Right ventricle myocardium superior (tissue), 1 donor: ENCODE data around the gene HOXD13. TPM values are rescaled to one million over a fixed set of nuclear protein-coding genes. Genes with fewer than 3 reads are reported as not detected.

ENCODE experiments used
- ATAC-seq: fragments of 200-7000 bp; cut with Tn5 transposase; one replicate; pipeline ENCODE4 v1.9.1; 2020; ENCODE audit warnings: mild to moderate bottlenecking; ENCODE audit not compliant: poor library complexity
- DNase-seq: peaks from one replicate; pipeline ENCODE4 v3.0.0-alpha.2; 2020
- intact Hi-C: fragments of 100-400 bp; cut with DNase I; formaldehyde crosslinking; loops from one replicate; pipeline ENCODE4 v1.11.2; 2022
- total RNA-seq: library from RNA; stranded (reverse); fragmentation: NEBNext Ultra II Directional; extraction: Animal tissue kit (Norgen Biotek cat#: 25700); gene quantifications from one replicate; pipeline ENCODE4 v1.2.1, GENCODE V29; 2021
- donor health status: DM: no; HTN: yes; CAD: no; lungs with severe emphysema.

HOXD13 gene
- total RNA-seq, 1 donor from 2014 or later = not detected

DNA sequence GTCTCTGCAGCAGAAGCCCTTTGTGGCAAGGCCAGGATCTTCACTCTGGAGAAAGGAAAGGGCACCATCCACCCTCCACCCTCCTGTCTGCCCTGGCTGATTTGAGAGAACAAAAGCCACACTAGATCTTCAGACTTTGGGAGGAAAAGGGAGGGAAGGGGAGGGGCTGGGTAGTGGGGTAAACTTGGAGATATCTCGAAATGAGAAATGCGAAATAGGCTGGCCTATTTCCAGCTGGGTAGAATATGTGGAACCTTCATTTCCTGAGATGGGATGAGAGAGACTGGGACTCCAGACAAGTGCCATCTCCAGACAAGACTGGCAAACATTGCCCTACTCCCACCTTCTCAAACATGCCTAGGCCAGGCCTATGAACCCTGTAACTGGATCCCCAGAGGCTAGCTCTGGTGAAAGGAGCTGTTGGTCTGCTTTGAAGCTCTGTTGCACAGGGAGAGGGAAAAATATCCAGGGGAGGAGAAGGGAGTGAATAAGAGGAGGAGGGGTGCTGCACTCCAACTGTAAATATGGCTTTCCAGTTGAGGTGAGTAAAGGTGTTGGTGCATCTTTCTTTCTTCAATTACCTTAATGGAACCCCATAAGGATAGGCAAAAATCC, 8.8 kb downstream of the HOXD13 start:
- intact Hi-C loops = no loop called here
- DNase-seq (no peak), ATAC-seq (no peak)

DNA sequence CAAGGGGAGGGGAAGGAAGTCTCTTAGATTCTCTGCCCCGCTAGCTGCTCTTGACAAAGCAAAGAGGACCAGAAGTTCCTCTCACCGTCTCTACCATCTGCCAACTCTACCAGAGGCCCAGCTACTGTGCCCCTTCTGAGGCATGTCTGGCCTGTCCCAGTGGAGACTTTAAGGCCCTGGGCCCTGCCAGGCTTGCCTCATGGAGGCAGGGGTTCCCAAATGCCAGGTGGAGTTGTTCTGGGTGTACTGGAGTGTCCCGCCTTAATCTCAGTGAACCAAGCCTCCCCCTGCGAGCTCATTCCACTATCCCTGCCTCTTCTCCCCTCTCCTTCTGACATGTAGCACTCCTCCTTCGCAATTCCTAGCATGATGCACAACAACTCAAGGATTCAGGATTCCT, 9.3 kb downstream of the HOXD13 start:
- ATAC-seq (no peak), DNase-seq (no peak)
- intact Hi-C loops = no loop called here

DNA sequence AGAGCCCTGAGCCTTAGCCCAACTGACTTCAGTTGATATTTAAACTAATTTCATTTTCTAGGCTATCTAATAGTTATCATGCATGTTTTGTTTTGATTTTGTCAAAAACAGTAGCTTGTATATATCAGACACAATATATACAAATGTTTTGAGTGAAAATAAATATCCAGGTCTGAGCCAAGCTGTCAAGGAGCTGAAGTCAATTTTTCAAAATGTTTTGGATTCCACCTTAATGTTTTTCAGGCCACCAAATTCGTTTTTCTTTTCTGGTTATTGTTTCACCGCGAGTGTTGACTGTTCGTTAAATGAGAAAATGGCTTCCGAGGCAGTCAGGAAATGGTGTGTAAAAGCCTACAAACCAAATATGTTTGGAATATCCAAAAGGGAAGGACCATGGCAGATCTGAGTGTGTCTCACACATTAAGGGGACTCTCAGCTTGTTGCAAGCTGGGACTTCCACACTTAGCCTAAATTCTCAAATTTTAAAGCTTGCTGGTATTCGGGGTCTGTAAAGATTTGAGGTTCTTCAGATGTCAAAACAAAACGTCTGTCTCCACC, 9.9 kb downstream of the HOXD13 start:
- ATAC-seq = no peak
- intact Hi-C loops = no loop called here
- DNase-seq = no peak

DNA sequence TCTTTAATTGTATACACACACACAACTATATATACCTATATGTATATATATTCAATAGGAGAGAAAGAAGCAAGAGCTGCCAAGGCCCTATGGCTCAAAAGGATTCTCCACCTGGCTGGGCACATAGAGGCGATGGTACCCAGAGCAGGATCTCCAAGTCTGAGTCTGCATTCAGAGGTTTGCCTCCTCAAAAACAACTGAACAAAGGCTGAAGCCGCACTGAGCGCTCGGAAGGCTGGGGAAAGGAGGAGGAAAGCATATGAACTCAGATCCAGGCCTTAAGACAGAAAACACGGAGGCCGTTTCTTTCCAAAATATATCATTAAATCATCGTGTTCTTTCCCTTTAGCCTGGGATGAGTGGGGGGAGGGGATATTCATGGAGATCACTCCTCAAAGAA, 10.7 kb downstream of the HOXD13 start:
- no peak for ATAC-seq
- DNase-seq = no peak
- intact Hi-C loops = no loop called here

DNA sequence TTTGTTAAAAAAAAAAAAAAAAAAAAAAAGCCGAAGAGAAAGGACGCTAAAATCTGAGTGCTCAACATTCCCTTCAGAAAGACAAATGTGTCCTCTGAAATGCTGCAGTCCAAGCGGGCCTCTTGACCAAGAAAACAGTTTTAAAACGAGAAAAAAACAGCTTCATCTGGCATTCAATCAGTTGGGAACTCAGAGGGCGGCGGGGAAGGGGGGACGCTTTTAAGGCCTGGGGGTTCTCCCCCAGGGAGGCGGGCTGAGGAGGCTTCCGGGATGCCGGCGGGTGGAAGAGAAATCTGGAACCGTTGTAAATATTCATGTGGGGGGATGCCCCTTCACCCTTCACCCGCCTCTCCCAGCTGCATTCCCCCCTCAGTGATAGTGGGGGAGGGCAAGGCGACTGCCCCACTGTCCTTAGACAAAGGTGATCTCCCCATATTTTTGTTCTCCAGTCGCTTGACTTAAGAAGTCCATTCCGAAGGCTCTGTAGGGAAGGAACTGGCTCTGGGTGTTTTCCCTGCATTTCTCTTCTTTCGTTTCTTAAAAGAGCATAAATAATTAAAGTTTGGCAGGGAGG, 11.3 kb downstream of the HOXD13 start:
- DNase-seq (no peak), ATAC-seq (no peak)
- intact Hi-C loops = no loop called here

DNA sequence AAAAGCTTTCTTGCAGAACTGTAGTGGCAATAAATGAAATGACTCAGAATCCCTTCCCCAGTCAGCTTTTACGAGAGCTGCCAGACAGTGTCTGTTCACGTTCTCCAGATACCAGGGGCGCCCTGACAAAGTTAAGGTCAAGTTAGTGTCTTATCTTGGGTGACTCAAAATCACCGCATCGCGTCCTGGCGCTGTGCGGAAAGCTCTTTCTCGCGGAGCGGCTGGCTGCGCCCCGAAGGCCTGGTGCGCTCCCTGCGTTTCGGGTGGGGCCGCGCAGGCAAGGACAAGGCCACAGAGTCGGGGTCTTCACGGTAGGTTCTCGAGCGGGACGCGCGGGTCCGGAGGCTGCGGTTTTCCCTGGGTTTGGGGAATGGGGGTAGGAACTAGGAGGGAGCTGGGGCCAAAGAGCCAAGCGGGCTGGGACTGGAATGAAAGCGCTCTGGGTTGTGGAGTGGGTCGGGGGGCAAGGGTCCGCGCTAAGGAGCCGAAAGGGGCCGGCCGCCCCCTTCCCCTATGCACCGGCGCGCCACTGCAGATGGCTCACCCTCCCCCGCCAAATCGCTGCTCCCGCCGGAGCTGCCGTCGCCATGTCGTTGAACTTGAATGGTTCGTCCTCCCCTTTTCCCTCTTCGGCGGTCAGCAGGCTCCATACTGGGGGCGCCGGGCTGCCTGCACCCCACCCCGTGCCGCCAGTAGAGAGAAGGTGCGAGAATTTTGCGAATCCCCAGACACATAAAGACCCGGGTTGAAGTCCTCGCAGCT, 12.0 kb downstream of the HOXD13 start:
- intact Hi-C loops = no loop called here
- ATAC-seq (no peak), DNase-seq (no peak)

DNA sequence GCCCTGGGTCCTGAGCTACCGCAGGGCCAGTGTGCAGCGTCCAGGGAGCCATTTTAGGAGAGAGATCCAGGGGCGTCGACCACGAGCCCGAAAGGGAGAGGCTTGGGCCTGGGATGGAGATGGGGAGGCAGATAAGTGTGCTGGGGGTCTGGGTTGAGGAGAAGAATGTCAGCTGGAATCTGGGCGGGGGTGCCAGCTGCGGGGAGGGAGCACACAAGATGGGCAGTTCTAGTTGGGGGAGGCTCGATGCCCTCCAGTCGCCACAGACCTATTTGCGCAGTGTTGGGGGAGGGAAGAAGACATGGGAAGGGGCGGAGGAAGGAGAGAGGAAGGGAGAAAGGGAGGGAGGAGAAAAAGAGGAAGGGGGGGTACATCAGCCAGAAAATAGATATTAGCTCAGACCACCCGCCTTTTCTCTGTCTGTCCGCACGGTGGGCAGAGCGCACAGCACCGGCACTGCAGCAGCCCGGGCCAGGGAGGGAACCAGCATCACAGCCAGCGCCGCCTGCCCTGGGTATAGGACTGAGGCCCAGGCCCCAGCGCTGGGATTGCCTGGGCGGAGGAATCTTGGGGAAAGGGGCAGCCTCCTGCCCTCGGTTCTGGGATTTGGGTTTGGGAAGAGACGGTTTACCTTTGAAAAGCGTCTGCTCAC, 12.7 kb downstream of the HOXD13 start:
- ATAC-seq (no peak), DNase-seq (no peak)
- intact Hi-C loops = no loop called here

DNA sequence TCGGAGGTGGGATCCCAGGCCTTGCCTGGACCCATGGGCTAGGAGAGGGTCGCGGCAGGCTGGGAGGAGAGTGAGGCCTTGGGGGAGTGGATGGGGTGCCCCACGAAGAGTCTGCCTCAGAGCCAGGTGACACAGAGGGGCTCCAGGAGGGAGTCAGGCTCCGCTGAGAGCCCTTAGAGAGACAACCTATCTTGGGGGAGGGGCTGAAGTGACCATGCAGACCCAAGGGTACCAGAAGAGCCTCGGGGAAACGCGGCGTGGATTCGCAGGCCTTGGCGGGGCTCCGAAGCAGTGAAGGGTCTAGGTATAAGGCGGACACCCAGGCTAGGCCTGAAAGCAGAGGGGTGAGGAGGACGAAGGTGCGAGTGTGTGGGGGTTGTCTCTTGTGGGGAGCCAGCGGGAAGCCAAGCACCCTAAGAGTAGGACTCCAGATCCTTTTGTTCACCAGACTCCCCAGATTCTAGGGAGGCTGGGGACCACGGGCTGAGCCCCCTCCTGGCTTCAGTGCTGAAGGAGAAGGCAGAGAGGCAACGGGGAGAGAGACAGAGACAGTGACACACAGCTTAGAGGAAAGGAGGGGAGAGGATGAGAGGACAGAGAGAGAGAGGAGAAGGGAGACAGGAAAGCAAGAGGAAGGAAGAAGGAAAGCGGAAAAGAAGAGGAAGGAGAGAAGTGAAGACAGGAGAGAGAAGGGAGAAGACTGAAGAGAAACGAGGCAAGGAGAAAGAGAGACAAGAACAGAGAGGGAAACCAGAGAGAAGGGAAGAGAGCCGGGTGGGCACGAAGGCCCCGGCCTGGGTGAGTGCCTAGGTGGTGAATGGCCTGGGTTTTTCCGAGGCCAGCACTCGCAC, 13.4 kb downstream of the HOXD13 start:
- DNase-seq (no peak), ATAC-seq (no peak)
- intact Hi-C loops = no loop called here

DNA sequence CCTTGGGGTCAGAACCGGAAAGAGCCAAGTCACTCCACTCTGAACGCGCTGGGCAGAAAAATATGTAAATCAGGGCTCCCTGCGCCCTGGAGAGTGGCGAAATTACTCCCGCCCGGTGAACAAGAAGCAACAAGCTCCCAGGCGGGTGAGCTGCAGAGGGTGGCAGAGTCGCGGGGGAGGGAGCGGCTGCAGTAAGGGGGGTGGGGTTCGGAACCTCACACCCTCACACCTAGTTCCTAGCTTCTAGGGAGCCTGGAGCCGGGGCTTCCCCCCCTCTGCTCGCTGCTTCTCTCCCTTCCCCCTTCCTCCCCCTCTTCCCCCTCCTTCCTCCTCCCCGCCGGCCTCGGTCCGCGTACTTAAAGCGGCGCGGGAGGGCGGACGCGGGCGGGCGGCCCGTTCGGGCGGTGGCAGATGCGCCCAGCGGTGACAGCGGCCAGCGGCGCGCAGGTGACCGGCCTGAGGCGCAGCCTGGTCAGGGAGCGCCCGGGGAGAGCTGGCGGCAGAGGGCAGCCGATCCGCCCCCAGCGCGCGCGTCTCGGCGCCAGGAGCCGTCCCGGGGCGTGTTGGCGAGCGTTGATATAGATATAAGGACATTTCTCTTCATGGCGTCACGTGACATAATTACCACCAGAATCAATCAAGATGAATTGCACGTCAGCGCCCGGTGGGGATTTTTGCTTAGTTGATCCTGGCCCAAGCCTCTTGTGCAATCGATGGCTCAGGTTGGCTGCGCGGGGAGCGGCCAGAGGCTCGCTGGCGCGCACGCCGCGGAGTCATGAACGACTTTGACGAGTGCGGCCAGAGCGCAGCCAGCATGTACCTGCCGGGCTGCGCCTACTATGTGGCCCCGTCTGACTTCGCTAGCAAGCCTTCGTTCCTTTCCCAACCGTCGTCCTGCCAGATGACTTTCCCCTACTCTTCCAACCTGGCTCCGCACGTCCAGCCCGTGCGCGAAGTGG, 14.3 kb downstream of the HOXD13 start, which contains the start of gene HOXD11:
Gene HOXD11, plus strand, starts transcription at position 700 of the 959 bp plus-strand sequence. Its CDS starts 76 bp downstream, at position 776.
- intact Hi-C loops = no loop called here
- ATAC-seq (no peak), DNase-seq (no peak)

DNA sequence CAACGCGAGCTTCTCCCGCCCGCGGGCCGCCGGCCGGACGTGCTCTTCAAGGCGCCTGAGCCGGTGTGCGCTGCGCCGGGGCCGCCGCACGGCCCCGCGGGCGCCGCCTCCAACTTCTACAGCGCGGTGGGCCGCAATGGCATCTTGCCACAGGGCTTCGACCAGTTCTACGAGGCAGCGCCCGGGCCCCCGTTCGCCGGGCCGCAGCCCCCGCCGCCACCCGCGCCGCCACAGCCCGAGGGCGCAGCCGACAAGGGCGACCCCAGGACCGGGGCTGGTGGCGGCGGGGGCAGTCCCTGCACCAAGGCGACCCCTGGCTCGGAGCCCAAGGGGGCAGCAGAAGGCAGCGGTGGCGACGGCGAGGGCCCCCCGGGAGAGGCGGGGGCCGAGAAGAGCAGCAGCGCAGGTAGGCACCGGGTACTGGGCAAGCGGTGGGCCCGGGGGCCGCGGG, 15.2 kb downstream of the HOXD13 start:
- intact Hi-C loops = no loop called here
- DNase-seq = no peak
- no peak for ATAC-seq

DNA sequence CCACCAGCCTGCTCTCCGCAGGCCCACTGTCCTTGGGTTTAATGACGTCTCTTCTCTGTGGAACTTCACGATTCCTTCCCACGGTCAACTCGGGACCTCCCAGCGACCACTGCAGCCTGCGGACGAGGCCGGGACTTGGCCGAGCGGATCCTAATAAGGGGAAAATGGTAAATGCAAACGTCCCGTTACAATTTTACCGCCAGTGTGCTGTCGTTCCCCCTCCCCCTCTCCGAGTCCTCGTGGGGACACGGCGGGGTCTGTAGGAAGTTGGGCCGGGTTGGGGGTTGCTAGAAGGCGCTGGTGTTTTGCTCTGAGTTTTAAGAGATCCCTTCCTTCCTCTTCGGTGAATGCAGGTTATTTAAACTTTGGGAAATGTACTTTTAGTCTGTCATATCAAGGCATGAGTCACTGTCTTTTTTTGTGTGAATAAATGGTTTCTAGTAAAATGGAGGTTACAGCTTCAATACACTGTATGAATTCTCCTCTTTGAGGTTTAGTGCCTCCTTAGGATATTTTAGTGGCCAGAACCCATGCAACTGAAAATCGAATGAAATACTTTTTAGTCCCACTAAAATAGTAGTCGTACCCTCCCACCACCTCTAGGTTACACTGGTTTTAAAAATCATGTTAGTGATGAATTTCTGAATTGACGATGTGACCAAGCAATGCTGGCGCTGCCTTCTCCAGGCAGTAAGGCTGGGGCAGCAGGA, 16.8 kb downstream of the HOXD13 start:
- ATAC-seq (no peak), DNase-seq (no peak)
- intact Hi-C loops = no loop called here

DNA sequence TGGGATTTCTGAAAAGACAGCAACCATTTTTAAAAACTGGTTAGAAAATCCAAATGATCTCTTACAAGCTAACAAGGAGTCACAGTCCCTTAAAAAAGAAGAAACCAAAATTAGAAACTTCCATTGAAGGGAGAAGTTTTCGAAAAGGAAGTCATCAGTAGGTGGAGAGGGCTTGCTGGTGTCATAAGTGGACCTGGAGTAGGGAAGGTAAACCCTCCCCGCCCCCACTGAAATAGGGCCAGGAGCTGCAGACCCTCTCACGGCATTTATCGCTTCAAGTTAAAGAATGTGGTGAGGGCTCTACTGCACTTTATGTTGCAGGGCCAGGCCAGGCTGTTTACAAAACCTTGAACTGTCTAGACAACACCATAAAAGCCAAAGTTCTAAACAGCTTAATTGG, 17.4 kb downstream of the HOXD13 start:
- no peak for DNase-seq
- ATAC-seq = no peak
- intact Hi-C loops = no loop called here

DNA sequence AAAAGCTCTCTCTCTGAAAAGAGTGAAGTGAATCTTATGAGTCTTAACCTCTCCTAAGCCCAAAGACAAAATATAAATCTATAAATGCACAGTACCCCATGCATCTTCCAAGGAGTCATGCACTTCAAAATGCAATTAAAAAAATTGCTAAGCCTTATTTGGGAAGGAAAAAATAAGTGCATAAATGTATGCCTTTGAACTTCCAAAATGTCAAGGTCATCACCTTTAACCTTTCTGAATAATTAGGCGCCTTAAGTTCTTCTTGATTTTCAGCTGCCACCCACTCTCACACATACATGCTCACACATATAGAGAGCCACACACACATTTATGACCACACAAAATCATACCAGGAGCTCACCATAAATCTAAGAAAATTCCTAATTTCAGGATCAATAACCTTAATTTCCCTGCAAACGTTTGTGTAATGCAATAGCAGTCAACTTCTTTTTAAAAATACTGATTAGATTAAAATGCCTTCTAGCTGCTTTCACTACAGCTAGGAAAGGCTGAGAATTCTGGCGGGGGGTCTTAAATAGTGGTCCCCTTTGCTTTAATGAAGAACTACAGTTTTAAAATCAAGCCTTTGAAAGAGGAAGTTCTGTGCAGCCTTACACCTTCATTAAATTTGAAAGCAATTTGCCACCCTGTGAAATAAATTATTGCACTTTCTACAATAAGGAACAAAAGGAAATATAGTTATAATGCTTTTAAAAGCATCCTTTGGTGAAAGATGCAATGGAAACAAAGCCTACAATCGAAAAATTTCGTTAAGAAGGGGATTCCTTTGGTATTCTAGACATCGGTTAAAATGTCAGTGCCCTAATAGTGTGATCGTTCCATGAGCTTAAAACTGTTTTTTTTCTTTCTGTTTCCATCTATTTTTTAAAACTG, 18.1 kb downstream of the HOXD13 start:
- DNase-seq = no peak
- ATAC-seq = no peak
- intact Hi-C loops = no loop called here

DNA sequence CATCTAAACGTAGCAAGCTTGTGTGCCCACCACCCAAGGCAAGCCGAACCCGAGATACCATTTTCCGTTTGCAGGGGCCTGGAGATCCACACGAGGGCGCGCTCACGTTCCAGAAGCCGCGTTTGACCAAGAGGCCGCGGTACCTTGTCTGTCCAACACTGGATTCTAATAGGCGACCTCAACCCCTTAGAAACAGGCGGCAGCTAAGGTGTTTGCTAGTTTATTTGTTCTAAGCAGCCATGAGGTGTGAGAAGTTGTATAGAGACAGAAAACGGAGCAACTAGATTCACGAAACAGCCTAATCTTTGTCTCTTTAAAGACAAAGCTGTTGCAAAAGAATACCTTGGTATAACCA, 18.8 kb downstream of the HOXD13 start:
- intact Hi-C loops = no loop called here
- ATAC-seq (no peak), DNase-seq (no peak)

DNA sequence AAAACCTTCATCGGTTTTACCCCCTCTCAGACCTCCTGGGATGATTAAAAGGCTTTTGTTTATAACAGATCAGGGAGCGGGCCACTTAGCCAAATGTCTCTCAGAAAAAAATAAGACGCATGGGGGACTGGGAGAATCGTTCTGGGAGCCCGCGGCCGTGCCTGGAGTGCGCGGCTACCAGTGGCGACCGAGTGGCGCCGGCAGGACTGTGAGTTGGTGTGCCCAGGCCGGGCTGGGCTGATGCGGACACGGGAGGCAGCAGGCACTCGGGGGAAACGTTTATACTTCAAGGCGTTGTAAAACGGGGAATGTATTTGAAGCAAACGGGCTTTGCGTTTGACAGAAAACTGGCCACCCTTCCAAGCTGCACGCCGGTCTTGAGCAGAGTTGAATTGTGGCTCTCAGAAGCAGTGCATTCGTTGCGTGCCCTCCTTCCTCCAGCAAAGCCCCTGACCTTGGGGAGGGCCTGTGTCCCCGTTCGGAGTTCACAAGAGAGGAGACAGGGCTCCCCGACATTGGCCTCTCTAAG, 19.4 kb downstream of the HOXD13 start:
- ATAC-seq (no peak), DNase-seq (no peak)
- intact Hi-C loops = no loop called here
